Measurements from ENCODE around the gene ZNF638.

ZNF638 gene

DNA sequence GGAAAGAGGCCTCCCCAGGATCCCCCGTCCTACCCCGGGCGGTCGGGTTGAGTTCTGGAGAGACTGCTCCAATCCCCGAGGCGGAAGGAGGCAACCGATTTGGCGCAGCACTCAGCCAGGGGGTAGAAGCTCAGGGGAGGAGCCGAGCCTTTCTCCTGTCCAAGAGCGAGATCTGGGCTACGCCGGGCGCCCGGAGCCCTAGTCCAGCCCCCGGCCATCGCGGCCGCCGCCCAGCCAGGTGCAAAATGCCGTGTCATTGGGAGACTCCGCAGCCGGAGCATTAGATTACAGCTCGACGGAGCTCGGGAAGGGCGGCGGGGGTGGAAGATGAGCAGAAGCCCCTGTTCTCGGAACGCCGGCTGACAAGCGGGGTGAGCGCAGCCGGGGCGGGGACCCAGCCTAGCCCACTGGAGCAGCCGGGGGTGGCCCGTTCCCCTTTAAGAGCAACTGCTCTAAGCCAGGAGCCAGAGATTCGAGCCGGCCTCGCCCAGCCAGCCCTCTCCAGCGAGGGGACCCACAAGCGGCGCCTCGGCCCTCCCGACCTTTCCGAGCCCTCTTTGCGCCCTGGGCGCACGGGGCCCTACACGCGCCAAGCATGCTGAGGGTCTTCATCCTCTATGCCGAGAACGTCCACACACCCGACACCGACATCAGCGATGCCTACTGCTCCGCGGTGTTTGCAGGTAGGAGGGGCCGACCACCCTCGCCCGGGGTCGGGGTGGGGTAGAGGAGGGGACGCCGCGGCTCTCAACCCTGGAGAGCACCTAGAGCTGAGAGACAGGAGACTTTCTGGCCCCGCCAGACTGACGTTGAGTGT, 122.0 kb downstream of the ZNF638 start, which contains the start of gene DYSF:
Gene DYSF, plus strand, starts transcription at position 158 of the 817 bp plus-strand sequence.
- H3K4me3 ChIP-seq (ENCODE audit: low read depth, low read length): peak within 1 kb of the TSS; percentile 45
- H3K4me1 ChIP-seq: no peaks in the 10 kb centered on the region

GRCh38 chr2:71454221-71455010, 122.8 kb downstream of the ZNF638 start:
- DNase-seq: no peak
- H3K4me1 ChIP-seq: no peaks in the 10 kb centered on the region
- no peaks in the 10 kb centered on the region for H3K9me3 ChIP-seq
- H3K4me3 ChIP-seq (ENCODE audit: low read depth, low read length): no peak overlapping the region
- no peaks in the 10 kb centered on the region for H3K36me3 ChIP-seq
- H3K27me3 ChIP-seq: no peaks in the 10 kb centered on the region
- TF ChIP-seq, protein P1, sequence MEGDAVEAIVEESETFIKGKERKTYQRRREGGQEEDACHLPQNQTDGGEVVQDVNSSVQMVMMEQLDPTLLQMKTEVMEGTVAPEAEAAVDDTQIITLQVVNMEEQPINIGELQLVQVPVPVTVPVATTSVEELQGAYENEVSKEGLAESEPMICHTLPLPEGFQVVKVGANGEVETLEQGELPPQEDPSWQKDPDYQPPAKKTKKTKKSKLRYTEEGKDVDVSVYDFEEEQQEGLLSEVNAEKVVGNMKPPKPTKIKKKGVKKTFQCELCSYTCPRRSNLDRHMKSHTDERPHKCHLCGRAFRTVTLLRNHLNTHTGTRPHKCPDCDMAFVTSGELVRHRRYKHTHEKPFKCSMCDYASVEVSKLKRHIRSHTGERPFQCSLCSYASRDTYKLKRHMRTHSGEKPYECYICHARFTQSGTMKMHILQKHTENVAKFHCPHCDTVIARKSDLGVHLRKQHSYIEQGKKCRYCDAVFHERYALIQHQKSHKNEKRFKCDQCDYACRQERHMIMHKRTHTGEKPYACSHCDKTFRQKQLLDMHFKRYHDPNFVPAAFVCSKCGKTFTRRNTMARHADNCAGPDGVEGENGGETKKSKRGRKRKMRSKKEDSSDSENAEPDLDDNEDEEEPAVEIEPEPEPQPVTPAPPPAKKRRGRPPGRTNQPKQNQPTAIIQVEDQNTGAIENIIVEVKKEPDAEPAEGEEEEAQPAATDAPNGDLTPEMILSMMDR (IDR thresholded peaks at IDR 0.05; ENCODE audit: low read depth, low read length): no peak

More for the DNA sequence above, 122.0 kb downstream of the ZNF638 start, which contains the start of gene DYSF:
- Histone ChIP-seq H3K9me3 (no peaks in the 10 kb centered on the region), H3K27me3 (no peaks in the 10 kb centered on the region), H3K36me3 (no peaks in the 10 kb centered on the region)
- TF ChIP-seq, protein P1 (IDR thresholded peaks at IDR 0.05; ENCODE audit: low read depth, low read length): no peak
- peak; percentile 31 for DNase-seq

GRCh38 chr2:71455011-71455740, 123.6 kb downstream of the ZNF638 start:
- no peak for DNase-seq
- Histone ChIP-seq H3K27me3 (no peaks in the 10 kb centered on the region), H3K4me1 (no peaks in the 10 kb centered on the region), H3K9me3 (no peaks in the 10 kb centered on the region), H3K4me3 (ENCODE audit: low read depth, low read length) (no peak overlapping the region), H3K36me3 (no peaks in the 10 kb centered on the region)
- TF ChIP-seq, protein P1 (IDR thresholded peaks at IDR 0.05; ENCODE audit: low read depth, low read length): no peak

GRCh38 chr2:71455741-71456569, 124.4 kb downstream of the ZNF638 start:
- DNase-seq: no peak
- no peaks in the 10 kb centered on the region for H3K27me3 ChIP-seq
- no peaks in the 10 kb centered on the region for H3K36me3 ChIP-seq
- H3K4me3 ChIP-seq (ENCODE audit: low read depth, low read length): no peak overlapping the region
- TF ChIP-seq, protein P1 (IDR thresholded peaks at IDR 0.05; ENCODE audit: low read depth, low read length): no peak
- H3K9me3 ChIP-seq: no peaks in the 10 kb centered on the region
- no peaks in the 10 kb centered on the region for H3K4me1 ChIP-seq

DNA sequence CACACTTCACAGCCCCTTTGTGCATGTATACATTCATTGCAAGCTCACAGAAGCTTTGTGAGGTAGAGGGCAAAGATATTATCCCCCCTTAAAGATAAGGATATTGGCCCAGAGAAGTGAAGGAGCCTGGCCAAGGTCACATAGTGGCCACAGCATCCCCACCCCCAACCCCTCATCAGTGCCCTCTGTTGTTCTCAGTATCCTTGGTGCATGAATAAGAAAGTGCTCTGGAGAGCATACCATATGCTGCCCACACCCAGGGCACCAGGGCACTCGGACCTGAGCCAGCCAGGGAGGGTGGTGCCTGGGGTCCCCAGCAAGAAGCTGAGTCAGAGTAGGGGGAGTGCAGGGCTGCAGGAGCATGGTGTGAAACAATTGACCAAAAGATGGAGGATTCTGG, 125.0 kb downstream of the ZNF638 start:
- no peaks in the 10 kb centered on the region for H3K9me3 ChIP-seq
- H3K4me3 ChIP-seq (ENCODE audit: low read depth, low read length): no peak overlapping the region
- no peaks in the 10 kb centered on the region for H3K4me1 ChIP-seq
- TF ChIP-seq, protein P1 (IDR thresholded peaks at IDR 0.05; ENCODE audit: low read depth, low read length): no peak
- H3K27me3 ChIP-seq: no peaks in the 10 kb centered on the region
- no peaks in the 10 kb centered on the region for H3K36me3 ChIP-seq
- no peak for DNase-seq

Data from BE2C (cell line).